Posterior vena cava (tissue), 2 donors: ENCODE data around the gene MAP3K10. TPM values are rescaled to one million over a fixed set of nuclear protein-coding genes. Genes with fewer than 3 reads are reported as not detected.

Experiments
- DNase-seq: peaks from one replicate; pipeline ENCODE4 v3.0.0-alpha.2; 2020; ENCODE audit warnings: low spot score
- intact Hi-C, 2 donors: fragments of 100-400 bp; cut with DNase I; formaldehyde crosslinking; loops; one replicate each; pipeline versions ENCODE4 v1.14.1 to v1.14.2; 2022 to 2023
- total RNA-seq, 2 donors: library from RNA; stranded (reverse); fragmentation: NEBNext Ultra II Directional; extraction: Animal tissue kit (Norgen Biotek cat#: 25700); gene quantifications; one replicate each; pipeline ENCODE4 v1.2.1, GENCODE V29; 2021
- donor health status: DM: yes; HTN: yes; CAD: no.
- donor health status: DM: yes; HTN: yes; CAD: no.

MAP3K10 gene
- total RNA-seq, 2 donors from 2014 or later: 16.9 to 21.5 TPM

DNA sequence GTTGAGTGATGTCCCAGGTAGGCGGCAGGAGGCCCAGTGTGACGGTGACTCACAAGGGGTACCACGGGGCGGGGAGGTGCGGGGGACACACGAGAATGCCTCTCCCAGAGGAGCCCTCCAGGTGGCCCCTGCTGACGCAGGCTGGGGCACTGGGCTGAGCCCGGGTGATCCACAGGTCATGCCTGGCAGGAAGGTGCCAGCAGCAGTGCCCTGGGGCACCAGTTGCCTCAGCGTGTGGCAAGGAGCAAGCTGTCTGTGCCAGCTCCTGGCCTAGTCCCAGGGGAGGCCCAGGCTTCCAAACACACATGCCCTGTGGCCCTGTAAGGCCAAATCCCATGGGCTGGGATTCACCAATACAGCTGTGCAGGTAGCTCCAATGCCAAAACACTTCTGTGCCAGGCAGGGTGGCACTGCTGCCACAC, 65.9 kb downstream of the MAP3K10 start:
- intact Hi-C loops: no loop called here
- DNase-seq: no peak

DNA sequence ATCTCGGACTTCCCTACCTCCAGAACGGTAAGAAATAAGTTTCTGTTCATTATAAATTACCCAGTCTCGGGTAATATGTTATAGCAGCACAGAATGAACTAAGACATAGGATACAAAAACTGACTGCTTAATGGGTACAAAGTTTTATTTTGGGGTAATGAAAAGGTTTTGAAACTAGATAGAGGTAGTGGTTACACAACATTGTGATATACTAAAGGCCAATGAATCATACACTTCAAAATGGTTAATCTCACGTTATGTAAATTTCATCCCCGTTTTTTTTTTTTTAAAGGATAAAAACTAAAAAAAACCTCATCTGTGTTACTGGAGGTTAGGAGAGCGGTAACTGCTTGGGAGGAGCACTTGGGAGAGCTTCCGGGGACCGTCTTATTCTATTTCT, 70.4 kb downstream of the MAP3K10 start:
- intact Hi-C loops: no loop called here
- DNase-seq: no peak

DNA sequence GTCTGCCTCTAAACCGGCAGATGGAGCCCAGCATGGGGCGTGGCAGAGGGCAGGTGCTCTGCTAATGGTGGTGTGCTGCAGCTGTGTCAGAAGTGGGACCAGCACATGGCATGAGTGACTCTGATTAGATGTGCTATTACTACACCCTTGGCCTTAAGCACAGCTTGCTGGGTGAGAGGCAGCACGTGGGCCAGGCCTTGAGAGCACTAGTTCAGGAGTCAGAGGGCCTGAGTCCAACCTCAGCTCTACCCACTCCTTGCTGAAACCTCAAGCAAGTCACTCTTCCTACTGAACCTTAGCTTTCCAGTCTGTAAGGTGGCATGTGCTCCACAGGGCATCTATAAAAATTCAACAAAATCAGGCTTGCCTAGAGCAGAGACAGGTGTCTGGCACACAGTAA, 71.2 kb downstream of the MAP3K10 start:
- intact Hi-C loops: no loop called here
- DNase-seq: no peak

DNA sequence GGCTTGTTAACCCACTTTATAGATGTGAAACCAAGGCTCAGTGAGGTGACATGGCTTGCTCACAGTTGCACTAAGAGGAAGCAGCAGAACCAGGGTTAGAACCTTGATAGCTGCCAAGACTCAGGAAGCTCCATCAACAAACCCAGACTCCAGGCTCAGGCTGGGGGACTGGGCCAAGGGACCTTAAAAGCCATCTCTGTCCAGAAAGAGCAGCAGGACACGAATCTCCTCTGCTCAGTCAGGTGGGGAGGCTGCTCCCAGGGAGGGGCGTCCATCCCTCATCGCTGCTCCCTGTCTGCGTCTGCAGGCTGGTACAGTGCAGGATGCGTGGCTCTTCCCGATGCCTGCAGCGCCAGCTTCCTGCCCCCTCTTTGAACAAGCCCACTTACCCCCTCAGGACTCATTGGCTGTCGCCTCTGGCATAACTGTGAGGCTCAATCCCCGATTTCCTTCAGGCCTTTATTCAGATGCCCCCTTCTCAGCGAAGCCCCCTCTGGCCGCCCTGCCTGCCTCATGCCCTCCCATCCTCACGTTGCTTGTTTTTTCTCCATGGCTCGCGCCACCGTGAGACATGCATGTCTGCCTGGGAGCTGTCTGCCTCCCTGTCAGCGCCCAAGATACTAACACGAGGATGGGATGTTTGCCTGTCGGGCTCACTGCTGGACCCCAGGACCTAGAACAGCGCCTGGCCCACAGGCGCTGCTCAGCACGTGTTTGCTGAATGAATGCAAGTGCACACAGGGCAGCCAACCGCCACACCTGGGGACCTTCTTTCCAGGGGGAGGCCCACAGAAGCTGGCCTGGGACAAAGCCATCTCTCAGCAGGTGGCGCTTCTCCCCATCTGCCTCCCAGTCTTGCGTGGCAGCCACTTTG, 72.5 kb downstream of the MAP3K10 start:
- DNase-seq: no peak
- intact Hi-C loops: no loop called here

- no peak for DNase-seq
- intact Hi-C loops: no loop called here
Measured at GRCh38 chr19:40264314-40265054, 73.3 kb downstream of the MAP3K10 start.

Other genes starting within 250 kb of the MAP3K10 start
- 10 to 100 TPM; 59.0 to 67.1 TPM for gene PSMC4, start 220.3 kb upstream of the MAP3K10 start, total RNA-seq
- 1 to 10 TPM; 5.7 to 5.9 TPM for gene ZNF546, start 194.4 kb upstream of the MAP3K10 start, total RNA-seq
- gene ZNF780B, start 135.2 kb upstream of the MAP3K10 start, total RNA-seq: 10 to 100 TPM; 14.0 to 20.7 TPM
- gene ZNF780A, start 100.5 kb upstream of the MAP3K10 start, total RNA-seq: 10 to 100 TPM; 13.2 to 17.9 TPM
- gene TTC9B, start 27.0 kb downstream of the MAP3K10 start, total RNA-seq: not detected
- under 1 TPM in 1 of 2 donors, not detected in 1; 0.42 TPM for gene CCNP, start 35.3 kb downstream of the MAP3K10 start, total RNA-seq
- gene AKT2, start 93.9 kb downstream of the MAP3K10 start, total RNA-seq: 10 to 100 TPM; 80.4 to 85.1 TPM
- gene C19orf47, start 157.0 kb downstream of the MAP3K10 start, total RNA-seq: 10 to 100 TPM; 13.2 to 16.9 TPM
- gene PLD3, start 157.3 kb downstream of the MAP3K10 start, total RNA-seq: 100 to 1,000 TPM; 153 to 281 TPM
- gene HIPK4, start 198.8 kb downstream of the MAP3K10 start, total RNA-seq: under 1 TPM in 1 of 2 donors, not detected in 1; 0.29 TPM
- gene PRX, start 222.0 kb downstream of the MAP3K10 start, total RNA-seq: 1 to 10 TPM; 3.4 to 3.5 TPM
- gene SERTAD1, start 234.6 kb downstream of the MAP3K10 start, total RNA-seq: 10 to 100 TPM; 12.2 to 16.2 TPM